Fibroblast of skin of right quadriceps (primary cell): ENCODE measurements around the gene ITGA3.
A peak's percentile ranks its signal among the peaks of the same experiment; 100 is the strongest.

Experiments used
- DNase-seq: peaks from one replicate; pipeline ENCODE4 v3.0.0-alpha.2; 2013

Gene ITGA3

GRCh38 chr17:50112694-50113093, 56.8 kb downstream of the ITGA3 start:
- no peak for DNase-seq

- DNase-seq: no peak
Measured at GRCh38 chr17:50113624-50114320, 57.9 kb downstream of the ITGA3 start.

GRCh38 chr17:50114401-50114800, 58.5 kb downstream of the ITGA3 start:
- DNase-seq: no peak

- peak; percentile 64 for DNase-seq
Measured at GRCh38 chr17:50114849-50115357, 59.0 kb downstream of the ITGA3 start.

GRCh38 chr17:50115756-50116155, 59.8 kb downstream of the ITGA3 start:
- DNase-seq: no peak

GRCh38 chr17:50117202-50118051, 61.5 kb downstream of the ITGA3 start:
- peak; percentile 55 for DNase-seq

- no peak for DNase-seq
Measured at GRCh38 chr17:50118076-50118827, 62.3 kb downstream of the ITGA3 start.

GRCh38 chr17:50118828-50119218, 62.9 kb downstream of the ITGA3 start:
- no peak for DNase-seq

GRCh38 chr17:50120475-50121253, 64.8 kb downstream of the ITGA3 start:
- DNase-seq: no peak

- no peak for DNase-seq
Measured at GRCh38 chr17:50122945-50123344, 67.0 kb downstream of the ITGA3 start.

GRCh38 chr17:50123649-50124349, 67.9 kb downstream of the ITGA3 start:
- no peak for DNase-seq

- no peak for DNase-seq
Measured at GRCh38 chr17:50125420-50125997, 69.6 kb downstream of the ITGA3 start.

GRCh38 chr17:50127697-50128361, 71.9 kb downstream of the ITGA3 start:
- no peak for DNase-seq

GRCh38 chr17:50128441-50129352, 72.8 kb downstream of the ITGA3 start:
- peak; percentile 30 for DNase-seq

- no peak for DNase-seq
Measured at GRCh38 chr17:50129353-50129727, 73.4 kb downstream of the ITGA3 start.

GRCh38 chr17:50129728-50130558, 74.0 kb downstream of the ITGA3 start, which contains the start of gene SAMD14:
TSS of gene SAMD14 (minus strand) at chr17:50130160. CDS start at chr17:50124959, 5,201 bp downstream.
- DNase-seq: peak; percentile 66

- DNase-seq: no peak
Measured at GRCh38 chr17:50130559-50131305, 74.8 kb downstream of the ITGA3 start.
